Activated T-cell treated with anti-CD3 and anti-CD28 coated beads, Interleukin-2, amount 50 U/mL, for 72 hours (primary cell): Measurements from ENCODE around the gene DEK. TPM values are rescaled to one million over a fixed set of nuclear protein-coding genes. Genes with fewer than 3 reads are reported as not detected.

ENCODE experiments used
- total RNA-seq, 2 donors: library from RNA; stranded (reverse); gene quantifications; one replicate each; pipeline ENCODE4 v1.2.3, GENCODE V29; 2022

Gene DEK
- total RNA-seq, 2 donors from 2014 or later, result 175 to 204 TPM

Other genes with a start within 250 kb of the DEK start
- gene NHLRC1, start 141.9 kb downstream of the DEK start, total RNA-seq, result under 1 TPM; 0.14 TPM
- 1 to 10 TPM; 6.7 to 8.2 TPM for gene TPMT, start 109.5 kb downstream of the DEK start, total RNA-seq
- gene KDM1B, start 109.1 kb downstream of the DEK start, total RNA-seq, result 10 to 100 TPM in 1 of 2 donors, 1 to 10 TPM in 1; 9.9 to 12.2 TPM
- 10 to 100 TPM in 1 of 2 donors, 1 to 10 TPM in 1; 9.4 to 11.9 TPM for gene RNF144B, start 122.8 kb upstream of the DEK start, total RNA-seq